ENCODE data around the gene C16orf90. TPM values are rescaled to one million over a fixed set of nuclear protein-coding genes. Genes with fewer than 3 reads are reported as not detected.

C16orf90 gene
- polyA plus RNA-seq, 1 of the 3 experiments (the other 2 are of a cell fraction): not detected

DNA sequence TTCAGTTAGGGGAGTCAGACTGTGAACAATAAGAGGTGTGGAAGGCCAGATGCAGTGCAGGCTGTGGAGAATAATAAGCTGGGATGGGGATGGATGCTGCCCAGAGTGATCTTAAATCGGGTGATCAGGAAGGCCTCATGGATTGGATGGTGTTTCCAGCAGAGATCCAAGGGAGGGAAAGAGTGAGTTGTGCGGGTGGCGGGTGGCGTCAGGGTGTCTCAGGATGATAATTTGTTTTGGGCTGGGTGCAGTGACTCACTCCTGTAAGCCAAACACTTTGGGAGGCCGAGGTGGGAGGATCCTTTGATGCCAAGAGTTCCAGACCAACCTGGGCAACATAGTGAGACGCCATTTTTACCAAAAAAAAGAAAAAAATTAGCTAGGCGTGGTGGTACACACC, 13.4 kb upstream of the C16orf90 start:
- Histone ChIP-seq H3K9ac (no peak overlapping the region), H3K4me3 (ENCODE audit: low read depth in 2 of 2, low read length in 1 of 2) (no peak overlapping the region), H3K9me3 (no peaks in the 10 kb centered on the region), H3K36me3 (replicated peaks in 1 of 2; ENCODE audit: control insufficient read depth in 1 of 2, insufficient read depth in 2 of 2, low read length in 1 of 2) (peaks cover 33% of the 10 kb centered on the region in 2 experiments), H3K79me2 (ENCODE audit: insufficient read depth) (no peaks in the 10 kb centered on the region), H3F3A (replicated peaks; ENCODE audit: insufficient read depth) (no peaks in the 10 kb centered on the region), H3K4me2 (no peak overlapping the region), H3K4me1 (ENCODE audit: control insufficient read depth in 1 of 2, insufficient read depth in 2 of 2, low read depth in 1 of 2, low read length in 1 of 2) (no peaks in the 10 kb centered on the region), H3K27me3 (ENCODE audit: insufficient read depth) (no peaks in the 10 kb centered on the region), H3K9me2 (no peaks in the 10 kb centered on the region), H3K27ac (ENCODE audit: low read depth in 2 of 2, low read length in 1 of 2) (no peak overlapping the region), H4K20me1 (ENCODE audit: insufficient read depth) (no peaks in the 10 kb centered on the region), H2AFZ (ENCODE audit: low read depth) (no peak overlapping the region)
- DNase-seq: no peak
- TF ChIP-seq TCF12 (IDR thresholded peaks at IDR 0.05): no peak
- no peak for TF ChIP-seq EZH2phosphoT487 (IDR thresholded peaks at IDR 0.05; ENCODE audit: borderline replicate concordance, low read depth)
- no peak for TF ChIP-seq SMC3 (IDR thresholded peaks at IDR 0.05; ENCODE audit: low read depth, low read length)
- TF ChIP-seq, protein P1, sequence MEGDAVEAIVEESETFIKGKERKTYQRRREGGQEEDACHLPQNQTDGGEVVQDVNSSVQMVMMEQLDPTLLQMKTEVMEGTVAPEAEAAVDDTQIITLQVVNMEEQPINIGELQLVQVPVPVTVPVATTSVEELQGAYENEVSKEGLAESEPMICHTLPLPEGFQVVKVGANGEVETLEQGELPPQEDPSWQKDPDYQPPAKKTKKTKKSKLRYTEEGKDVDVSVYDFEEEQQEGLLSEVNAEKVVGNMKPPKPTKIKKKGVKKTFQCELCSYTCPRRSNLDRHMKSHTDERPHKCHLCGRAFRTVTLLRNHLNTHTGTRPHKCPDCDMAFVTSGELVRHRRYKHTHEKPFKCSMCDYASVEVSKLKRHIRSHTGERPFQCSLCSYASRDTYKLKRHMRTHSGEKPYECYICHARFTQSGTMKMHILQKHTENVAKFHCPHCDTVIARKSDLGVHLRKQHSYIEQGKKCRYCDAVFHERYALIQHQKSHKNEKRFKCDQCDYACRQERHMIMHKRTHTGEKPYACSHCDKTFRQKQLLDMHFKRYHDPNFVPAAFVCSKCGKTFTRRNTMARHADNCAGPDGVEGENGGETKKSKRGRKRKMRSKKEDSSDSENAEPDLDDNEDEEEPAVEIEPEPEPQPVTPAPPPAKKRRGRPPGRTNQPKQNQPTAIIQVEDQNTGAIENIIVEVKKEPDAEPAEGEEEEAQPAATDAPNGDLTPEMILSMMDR (IDR thresholded peaks at IDR 0.05): no peak
- TF ChIP-seq RFX5 (IDR thresholded peaks at IDR 0.05; ENCODE audit: low read length): no peak
- ChIA-PET POLR2A (no interaction called here), CTCF (interaction anchor here (0.8 kb wide), 1 partner anchor 143 kb away, joined by 3 read pairs; no protein-coding TSS in a partner anchor)
- 91% methylated on average over 7 of the region's 7 CpGs for WGBS (ENCODE audit: low lambda C conversion rate)

DNA sequence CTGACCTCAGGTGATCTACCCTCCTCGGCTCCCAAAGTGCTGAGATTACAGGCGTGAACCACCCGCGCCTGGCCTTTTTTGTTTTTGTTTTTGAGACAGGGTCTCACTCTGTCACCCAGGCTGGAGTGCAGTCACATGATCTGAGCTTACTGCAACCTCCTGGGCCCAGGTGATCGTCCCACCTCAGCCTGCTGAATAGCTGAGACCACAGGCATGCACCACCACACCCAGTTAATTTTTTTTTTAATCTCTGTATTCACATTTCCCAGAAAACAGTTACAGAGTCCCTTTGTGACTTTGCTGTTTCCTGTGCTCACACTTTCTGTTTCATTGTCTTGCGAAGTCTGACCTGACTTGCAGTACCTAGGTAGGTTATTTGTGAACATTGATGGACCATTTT, 8.2 kb upstream of the C16orf90 start:
- TF ChIP-seq RAD21 (IDR thresholded peaks at IDR 0.05; ENCODE audit: low read length): no peak
- TF ChIP-seq, protein P2, sequence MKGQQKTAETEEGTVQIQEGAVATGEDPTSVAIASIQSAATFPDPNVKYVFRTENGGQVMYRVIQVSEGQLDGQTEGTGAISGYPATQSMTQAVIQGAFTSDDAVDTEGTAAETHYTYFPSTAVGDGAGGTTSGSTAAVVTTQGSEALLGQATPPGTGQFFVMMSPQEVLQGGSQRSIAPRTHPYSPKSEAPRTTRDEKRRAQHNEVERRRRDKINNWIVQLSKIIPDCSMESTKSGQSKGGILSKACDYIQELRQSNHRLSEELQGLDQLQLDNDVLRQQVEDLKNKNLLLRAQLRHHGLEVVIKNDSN (IDR thresholded peaks at IDR 0.05; ENCODE audit: borderline replicate concordance, low read depth): no peak
- TF ChIP-seq, protein P3, sequence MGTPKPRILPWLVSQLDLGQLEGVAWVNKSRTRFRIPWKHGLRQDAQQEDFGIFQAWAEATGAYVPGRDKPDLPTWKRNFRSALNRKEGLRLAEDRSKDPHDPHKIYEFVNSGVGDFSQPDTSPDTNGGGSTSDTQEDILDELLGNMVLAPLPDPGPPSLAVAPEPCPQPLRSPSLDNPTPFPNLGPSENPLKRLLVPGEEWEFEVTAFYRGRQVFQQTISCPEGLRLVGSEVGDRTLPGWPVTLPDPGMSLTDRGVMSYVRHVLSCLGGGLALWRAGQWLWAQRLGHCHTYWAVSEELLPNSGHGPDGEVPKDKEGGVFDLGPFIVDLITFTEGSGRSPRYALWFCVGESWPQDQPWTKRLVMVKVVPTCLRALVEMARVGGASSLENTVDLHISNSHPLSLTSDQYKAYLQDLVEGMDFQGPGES (IDR thresholded peaks at IDR 0.05; ENCODE audit: low read depth, low read length): no peak
- no peak for TF ChIP-seq TAF1 (IDR thresholded peaks at IDR 0.05; ENCODE audit: borderline replicate concordance, low read depth, low read length)
- no peak for TF ChIP-seq POLR2AphosphoS5 (IDR thresholded peaks at IDR 0.05; ENCODE audit: low read depth, low read length)
- TF ChIP-seq, protein P4, sequence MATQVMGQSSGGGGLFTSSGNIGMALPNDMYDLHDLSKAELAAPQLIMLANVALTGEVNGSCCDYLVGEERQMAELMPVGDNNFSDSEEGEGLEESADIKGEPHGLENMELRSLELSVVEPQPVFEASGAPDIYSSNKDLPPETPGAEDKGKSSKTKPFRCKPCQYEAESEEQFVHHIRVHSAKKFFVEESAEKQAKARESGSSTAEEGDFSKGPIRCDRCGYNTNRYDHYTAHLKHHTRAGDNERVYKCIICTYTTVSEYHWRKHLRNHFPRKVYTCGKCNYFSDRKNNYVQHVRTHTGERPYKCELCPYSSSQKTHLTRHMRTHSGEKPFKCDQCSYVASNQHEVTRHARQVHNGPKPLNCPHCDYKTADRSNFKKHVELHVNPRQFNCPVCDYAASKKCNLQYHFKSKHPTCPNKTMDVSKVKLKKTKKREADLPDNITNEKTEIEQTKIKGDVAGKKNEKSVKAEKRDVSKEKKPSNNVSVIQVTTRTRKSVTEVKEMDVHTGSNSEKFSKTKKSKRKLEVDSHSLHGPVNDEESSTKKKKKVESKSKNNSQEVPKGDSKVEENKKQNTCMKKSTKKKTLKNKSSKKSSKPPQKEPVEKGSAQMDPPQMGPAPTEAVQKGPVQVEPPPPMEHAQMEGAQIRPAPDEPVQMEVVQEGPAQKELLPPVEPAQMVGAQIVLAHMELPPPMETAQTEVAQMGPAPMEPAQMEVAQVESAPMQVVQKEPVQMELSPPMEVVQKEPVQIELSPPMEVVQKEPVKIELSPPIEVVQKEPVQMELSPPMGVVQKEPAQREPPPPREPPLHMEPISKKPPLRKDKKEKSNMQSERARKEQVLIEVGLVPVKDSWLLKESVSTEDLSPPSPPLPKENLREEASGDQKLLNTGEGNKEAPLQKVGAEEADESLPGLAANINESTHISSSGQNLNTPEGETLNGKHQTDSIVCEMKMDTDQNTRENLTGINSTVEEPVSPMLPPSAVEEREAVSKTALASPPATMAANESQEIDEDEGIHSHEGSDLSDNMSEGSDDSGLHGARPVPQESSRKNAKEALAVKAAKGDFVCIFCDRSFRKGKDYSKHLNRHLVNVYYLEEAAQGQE (IDR thresholded peaks at IDR 0.05; ENCODE audit: low read depth, low read length): no peak
- no peak for TF ChIP-seq CHD2 (IDR thresholded peaks at IDR 0.05; ENCODE audit: low read length, partially characterized antibody)
- TF ChIP-seq MXI1 (IDR thresholded peaks at IDR 0.05; ENCODE audit: low read depth, low read length): no peak
- no peak for TF ChIP-seq NRF1 (IDR thresholded peaks at IDR 0.05; ENCODE audit: low read depth, low read length)
- TF ChIP-seq, protein P5, sequence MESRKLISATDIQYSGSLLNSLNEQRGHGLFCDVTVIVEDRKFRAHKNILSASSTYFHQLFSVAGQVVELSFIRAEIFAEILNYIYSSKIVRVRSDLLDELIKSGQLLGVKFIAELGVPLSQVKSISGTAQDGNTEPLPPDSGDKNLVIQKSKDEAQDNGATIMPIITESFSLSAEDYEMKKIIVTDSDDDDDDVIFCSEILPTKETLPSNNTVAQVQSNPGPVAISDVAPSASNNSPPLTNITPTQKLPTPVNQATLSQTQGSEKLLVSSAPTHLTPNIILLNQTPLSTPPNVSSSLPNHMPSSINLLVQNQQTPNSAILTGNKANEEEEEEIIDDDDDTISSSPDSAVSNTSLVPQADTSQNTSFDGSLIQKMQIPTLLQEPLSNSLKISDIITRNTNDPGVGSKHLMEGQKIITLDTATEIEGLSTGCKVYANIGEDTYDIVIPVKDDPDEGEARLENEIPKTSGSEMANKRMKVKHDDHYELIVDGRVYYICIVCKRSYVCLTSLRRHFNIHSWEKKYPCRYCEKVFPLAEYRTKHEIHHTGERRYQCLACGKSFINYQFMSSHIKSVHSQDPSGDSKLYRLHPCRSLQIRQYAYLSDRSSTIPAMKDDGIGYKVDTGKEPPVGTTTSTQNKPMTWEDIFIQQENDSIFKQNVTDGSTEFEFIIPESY (IDR thresholded peaks at IDR 0.05; ENCODE audit: borderline replicate concordance, low read depth): no peak
- no peak for TF ChIP-seq TCF12 (IDR thresholded peaks at IDR 0.05)
- peaks cover 9 to 26% of the 10 kb centered on the region in 2 experiments for H3K36me3 ChIP-seq (replicated peaks in 1 of 2; ENCODE audit: control insufficient read depth in 1 of 2, insufficient read depth in 2 of 2, low read length in 1 of 2)
- no peaks in the 10 kb centered on the region for H3K9me3 ChIP-seq
- H4K20me1 ChIP-seq (ENCODE audit: insufficient read depth): no peaks in the 10 kb centered on the region
- no peak overlapping the region for H3K27ac ChIP-seq (ENCODE audit: low read depth in 2 of 2, low read length in 1 of 2)
- CTCF ChIA-PET: no interaction called here
- peaks cover 0 to 4% of the 10 kb centered on the region in 2 experiments; a peak in 1 of 4 replicates for H3K4me1 ChIP-seq (ENCODE audit: control insufficient read depth in 1 of 2, insufficient read depth in 2 of 2, low read depth in 1 of 2, low read length in 1 of 2)
- H3K27me3 ChIP-seq (ENCODE audit: insufficient read depth): no peaks in the 10 kb centered on the region
- no peaks in the 10 kb centered on the region for H3K9me2 ChIP-seq
- DNase-seq: no peak
- H3K79me2 ChIP-seq (ENCODE audit: insufficient read depth): peaks cover 23% of the 10 kb centered on the region
- WGBS (ENCODE audit: low lambda C conversion rate): 88% methylated on average over 6 of the region's 6 CpGs
- H2AFZ ChIP-seq (ENCODE audit: low read depth): no peak overlapping the region
- POLR2A ChIA-PET: no interaction called here
- H3K4me3 ChIP-seq (ENCODE audit: low read depth in 2 of 2, low read length in 1 of 2): no peak overlapping the region
- H3K9ac ChIP-seq: no peak overlapping the region
- peaks cover 7% of the 10 kb centered on the region for H3F3A ChIP-seq (replicated peaks; ENCODE audit: insufficient read depth)
- no peak overlapping the region for H3K4me2 ChIP-seq

Measured in SK-N-SH (cell line).